ENCODE measurements around the gene GNAO1.
A peak's percentile ranks its signal among the peaks of the same experiment; 100 is the strongest.

GNAO1 gene

GRCh38 chr16:56312556-56312955 is 121.3 kb downstream of the GNAO1 start:
- no peak for DNase-seq (ENCODE audit: low spot score)

- no peak for DNase-seq (ENCODE audit: low spot score)
Observed at GRCh38 chr16:56314244-56314850, 123.1 kb downstream of the GNAO1 start.

DNA sequence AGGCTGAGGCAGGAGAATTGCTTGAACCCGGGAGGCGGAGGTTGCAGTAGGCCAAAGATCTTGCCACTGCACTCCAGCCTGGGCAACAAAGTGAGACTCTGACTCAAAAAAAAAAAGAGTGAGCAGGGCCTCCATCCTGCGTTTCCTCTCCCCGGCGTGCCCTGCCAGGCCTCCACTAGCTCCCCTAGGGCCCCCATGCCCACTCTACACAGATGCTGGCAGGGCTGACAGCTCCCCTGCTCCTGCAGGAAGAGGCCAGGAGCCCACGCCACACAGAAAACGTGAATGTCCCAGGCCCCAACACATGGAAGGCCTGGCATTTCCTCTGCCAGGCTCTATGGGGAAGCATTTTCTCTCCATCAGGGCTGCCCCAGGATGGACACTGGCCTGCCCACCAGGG is 124.7 kb downstream of the GNAO1 start:
- no peak for DNase-seq (ENCODE audit: low spot score)

GRCh38 chr16:56316545-56316944 is 125.3 kb downstream of the GNAO1 start:
- no peak for DNase-seq (ENCODE audit: low spot score)

DNA sequence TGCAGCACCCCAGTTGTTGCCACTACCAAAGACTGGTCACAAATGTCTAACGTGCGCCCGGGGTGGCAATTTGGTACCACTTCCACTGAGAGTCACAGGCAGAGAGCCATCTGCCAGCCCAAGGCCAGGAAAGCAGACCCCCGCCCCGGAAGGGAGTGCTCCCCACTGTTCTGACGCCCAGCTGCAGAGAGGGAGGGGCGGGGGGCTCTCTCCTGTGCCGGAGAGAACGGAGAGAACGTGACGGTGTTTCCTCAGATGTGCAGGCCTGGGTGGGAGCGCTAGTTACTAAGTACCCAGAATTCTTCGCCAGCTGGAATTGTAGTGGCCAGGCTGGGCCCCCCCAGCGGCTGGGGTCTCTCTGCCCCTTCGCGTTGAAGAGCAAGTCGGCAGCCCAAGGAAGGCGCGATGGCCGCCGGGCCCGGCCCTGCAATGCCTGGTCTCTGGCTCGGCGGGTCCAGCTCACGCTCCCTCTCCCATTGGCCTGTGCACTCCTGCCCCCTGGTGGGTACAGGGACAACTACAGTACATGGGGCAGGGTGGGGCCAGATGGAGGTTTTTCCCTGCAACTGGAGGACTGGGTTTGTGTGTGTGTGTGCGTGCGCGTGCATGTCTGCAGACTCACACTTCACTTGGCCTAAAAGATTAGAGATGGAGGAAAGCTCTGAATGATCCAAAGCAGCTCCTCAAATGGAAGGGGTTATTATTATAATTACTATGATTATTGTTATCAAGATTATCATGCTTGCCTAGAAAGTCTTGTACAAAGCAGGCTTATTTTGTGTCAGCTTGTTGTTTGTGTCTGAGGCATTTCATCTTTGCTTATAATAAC is 126.9 kb downstream of the GNAO1 start:
- DNase-seq (ENCODE audit: low spot score): peak; percentile 88

GRCh38 chr16:56318827-56319140 is 127.5 kb downstream of the GNAO1 start:
- DNase-seq (ENCODE audit: low spot score): no peak

- no peak for DNase-seq (ENCODE audit: low spot score)
Observed at GRCh38 chr16:56319376-56319775, 128.1 kb downstream of the GNAO1 start.

DNA sequence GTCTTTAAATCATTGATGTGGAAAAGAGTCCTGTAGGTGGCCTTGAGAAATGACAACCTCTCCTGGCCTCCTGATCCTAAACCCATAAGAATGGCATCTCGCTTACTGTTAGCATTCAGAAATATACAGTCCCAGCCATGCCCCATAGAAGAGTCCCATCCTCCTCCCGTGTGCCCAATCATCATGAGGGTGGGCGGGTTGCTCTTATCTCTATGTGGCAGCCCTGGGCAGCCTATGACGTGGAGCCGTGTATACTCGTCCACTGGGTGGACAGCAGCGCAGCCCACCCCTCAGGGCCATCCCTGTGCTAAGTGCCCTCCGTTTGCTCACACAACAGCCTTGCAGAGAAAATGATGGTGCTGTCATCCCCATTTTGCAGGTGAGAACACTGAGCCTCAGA is 128.8 kb downstream of the GNAO1 start:
- no peak for DNase-seq (ENCODE audit: low spot score)

GRCh38 chr16:56320811-56321558 is 129.7 kb downstream of the GNAO1 start:
- no peak for DNase-seq (ENCODE audit: low spot score)

DNA sequence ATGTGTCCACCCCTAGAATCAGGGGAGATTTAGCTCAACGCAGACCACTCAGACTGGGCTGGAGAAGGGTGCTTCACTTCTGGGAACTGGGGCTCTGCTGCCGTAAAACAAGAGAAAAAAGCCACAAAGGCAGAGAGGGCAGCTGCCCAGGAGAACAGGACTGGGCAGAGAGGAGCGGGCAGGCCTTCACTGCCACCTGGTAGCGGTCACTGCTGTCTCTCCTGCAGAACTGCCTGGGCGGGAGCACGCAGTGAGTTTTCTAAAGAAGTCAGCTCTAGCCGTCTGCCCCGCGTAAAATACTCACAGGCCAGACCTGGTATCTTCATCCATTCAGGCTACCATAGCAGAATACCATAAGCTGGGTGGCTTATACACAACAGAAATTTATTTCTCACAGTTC is 130.3 kb downstream of the GNAO1 start:
- DNase-seq (ENCODE audit: low spot score): no peak

DNA sequence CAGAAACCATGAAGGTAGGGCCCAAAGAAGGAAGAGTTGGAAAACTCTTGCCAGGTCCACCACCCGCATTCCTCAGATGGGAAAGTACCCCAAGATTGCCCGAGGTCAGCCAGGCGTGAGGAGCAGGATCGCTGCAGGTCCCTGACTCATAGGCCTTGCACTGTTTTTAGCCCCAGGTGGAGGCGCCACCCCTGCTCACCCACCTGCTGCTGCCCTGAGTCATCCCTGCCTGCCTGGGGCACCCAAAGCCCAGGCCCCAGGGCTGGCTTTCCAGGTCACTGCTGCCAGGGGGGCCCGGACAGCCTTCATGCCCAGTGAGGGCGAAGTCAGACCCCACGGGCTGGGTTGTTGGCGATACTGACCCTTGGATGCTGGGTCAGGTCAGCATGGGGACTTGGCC is 133.1 kb downstream of the GNAO1 start:
- no peak for DNase-seq (ENCODE audit: low spot score)

- DNase-seq (ENCODE audit: low spot score): no peak
Observed at GRCh38 chr16:56325956-56326355, 134.7 kb downstream of the GNAO1 start.

- DNase-seq (ENCODE audit: low spot score): peak; percentile 69
Observed at GRCh38 chr16:56327071-56327928, 136.0 kb downstream of the GNAO1 start.

DNA sequence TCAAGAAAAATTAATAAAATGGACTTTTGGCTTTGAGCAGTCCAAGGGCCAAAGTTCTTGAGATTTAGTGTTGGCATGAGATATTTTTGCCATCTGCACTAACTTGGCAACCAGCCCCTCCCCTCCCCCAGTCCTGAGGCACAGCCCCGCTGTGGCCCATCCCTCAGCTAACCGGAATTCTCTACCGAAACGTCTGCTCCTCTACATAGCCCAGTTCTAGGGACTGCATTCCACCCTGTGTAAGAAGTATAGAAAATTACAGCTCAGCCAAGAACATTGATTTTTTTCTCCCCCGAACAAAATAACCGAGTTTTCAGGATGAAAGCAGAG is 136.6 kb downstream of the GNAO1 start:
- no peak for DNase-seq (ENCODE audit: low spot score)

GRCh38 chr16:56328276-56329022 is 137.2 kb downstream of the GNAO1 start:
- no peak for DNase-seq (ENCODE audit: low spot score)

- DNase-seq (ENCODE audit: low spot score): no peak
Observed at GRCh38 chr16:56329887-56330286, 138.6 kb downstream of the GNAO1 start.

- no peak for DNase-seq (ENCODE audit: low spot score)
Observed at GRCh38 chr16:56330476-56330875, 139.2 kb downstream of the GNAO1 start.

DNA sequence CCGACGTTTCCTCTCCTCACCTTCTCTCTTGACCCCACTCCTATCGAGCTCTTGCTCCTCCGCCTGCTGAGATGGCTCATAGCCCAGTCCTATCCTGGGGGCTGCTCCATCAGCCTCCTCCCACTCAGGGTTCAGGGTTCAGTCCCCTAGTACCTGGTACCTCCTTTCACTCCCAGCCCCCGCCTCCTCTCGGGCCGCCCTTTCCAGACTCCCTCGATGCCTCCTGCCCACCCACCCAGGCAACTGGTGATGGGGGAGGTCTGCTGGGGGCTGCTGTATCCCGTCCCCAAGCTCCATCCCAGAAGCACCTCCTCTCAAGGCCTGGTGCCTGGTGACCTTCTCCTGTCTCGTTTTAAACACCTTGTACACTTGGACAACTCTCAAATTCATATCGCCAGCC is 140.1 kb downstream of the GNAO1 start:
- no peak for DNase-seq (ENCODE audit: low spot score)

GRCh38 chr16:56331915-56332314 is 140.6 kb downstream of the GNAO1 start:
- no peak for DNase-seq (ENCODE audit: low spot score)

DNA sequence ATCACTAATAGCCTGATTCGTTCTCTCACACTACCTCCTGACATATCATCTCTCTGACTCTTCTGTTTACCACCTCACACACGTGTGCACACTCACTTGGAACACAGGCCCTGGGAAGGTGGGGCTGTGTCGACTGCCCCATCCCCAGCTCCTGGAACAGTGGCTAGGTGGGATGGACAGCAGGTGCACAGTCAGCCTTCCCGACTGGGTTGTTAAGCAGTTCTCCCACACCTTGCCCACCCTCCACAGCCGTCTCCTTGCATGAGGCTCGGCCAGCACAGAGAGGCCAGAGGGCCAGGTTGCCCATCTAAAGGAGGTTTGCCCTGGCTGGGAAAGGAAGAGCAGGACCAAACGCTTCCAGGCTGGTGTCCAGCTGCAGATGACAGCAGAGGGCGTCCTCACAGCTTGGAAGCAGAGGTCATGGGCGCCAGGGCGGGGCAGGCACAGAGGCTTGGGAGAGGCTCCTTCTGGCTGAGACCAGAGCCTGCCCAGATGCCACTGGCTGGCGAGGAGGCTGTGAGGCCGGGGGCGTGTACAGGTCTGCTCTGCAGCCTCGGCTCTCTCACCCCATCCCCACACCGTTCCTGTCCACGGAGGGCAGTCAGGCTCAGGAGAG is 141.3 kb downstream of the GNAO1 start:
- DNase-seq (ENCODE audit: low spot score): no peak

DNA sequence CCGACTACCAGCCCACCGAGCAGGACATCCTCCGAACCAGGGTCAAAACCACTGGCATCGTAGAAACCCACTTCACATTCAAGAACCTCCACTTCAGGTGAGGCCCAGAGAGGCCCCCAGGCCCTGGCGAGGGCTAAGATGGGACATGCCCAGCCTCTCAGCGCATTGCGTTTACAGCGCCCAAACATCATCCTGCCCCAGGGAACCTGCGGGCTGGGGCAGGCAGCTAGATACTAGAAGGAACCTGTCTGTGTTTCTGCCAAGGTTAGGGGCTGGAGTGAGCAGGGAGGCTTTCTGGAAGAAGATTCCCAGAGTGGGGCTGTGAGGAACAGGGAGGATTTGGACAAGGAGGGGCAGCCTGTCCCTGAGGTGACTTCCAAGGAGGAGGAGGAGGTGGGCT is 143.5 kb downstream of the GNAO1 start:
- no peak for DNase-seq (ENCODE audit: low spot score)

Data from putamen (tissue), 1 donor.